Measurements from ENCODE around the gene ZBTB32.
A peak's percentile ranks its signal among the peaks of the same experiment; 100 is the strongest.

The ZBTB32 gene

DNA sequence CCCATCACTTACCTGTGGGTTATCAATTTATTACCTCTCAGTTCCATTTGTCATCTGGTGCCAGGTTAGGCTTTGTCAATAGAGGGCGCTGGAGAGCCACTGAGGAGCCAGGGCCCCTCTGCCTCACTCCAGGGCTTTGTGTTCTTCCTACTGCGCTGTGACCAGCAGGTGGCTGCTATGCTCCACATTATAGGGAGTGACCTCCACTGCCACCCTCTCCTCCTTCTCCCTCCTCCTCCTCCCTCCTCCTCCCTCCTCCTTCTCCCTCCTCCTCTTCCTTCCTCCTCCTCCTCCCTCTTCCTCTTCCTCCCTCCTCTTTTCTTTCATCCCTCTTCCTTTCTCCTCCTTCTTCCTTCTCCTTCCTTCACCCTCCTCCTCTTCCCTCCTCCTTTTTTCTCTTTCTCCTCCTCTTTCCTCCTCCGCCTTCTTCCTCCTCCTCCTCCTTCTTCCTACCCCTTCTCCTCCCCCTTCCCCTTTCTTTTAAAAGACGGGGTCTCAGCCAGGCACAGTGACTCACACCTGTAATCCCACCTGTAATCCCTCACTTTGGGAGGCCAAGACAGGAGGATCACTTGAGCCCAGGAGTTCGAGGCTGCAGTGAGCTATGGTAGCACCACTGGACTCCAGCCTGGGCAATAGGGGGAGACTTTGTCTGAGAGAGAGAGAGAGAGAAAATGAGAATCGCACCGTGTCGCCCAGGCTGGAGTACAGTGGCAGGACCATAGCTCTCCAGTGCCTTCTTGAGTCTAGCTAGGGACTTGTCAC lies 10.3 kb upstream of the ZBTB32 start:
- in situ Hi-C loops (cut with HindIII; ENCODE audit: low sequenced_read_pairs): no loop called here
- H3K4me3 ChIP-seq (ENCODE audit: low read depth, low read length): no peak overlapping the region
- TF ChIP-seq CTCF (IDR thresholded peaks at IDR 0.05; ENCODE audit: low read depth, low read length, missing control alignments): peak; percentile 99
- DNase-seq (ENCODE audit: low read depth): peak; percentile 56

DNA sequence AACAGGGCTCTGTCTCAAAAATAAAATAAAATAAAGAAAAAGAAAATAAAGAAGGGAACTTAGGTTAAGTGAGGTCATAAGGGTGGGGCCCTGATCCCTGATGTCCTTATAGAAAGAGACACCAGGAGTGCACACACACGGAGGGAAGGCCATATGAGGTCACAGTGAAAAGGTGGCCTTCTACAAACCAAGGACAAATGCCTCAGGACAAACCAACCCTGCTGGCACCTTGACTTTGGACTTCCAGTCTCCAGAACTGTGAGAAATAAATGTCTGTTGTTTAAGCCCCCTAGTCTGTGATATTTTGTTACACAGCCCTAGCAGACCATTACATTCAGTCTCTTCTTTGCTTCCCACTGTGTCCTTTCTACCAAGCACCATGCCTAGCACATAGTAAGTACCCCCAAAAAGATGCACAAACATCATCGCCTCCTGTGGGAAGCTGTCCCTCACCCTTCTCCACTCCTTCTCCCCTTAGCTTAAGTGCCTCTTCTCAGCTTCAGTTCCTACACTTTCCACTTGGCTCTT lies 8.4 kb upstream of the ZBTB32 start:
- DNase-seq (ENCODE audit: low read depth): no peak
- in situ Hi-C loops (cut with HindIII; ENCODE audit: low sequenced_read_pairs): no loop called here
- H3K4me3 ChIP-seq (ENCODE audit: low read depth, low read length): no peak overlapping the region
- TF ChIP-seq CTCF (IDR thresholded peaks at IDR 0.05; ENCODE audit: low read depth, low read length, missing control alignments): no peak

GRCh38 chr19:35696835-35697234 lies 7.5 kb upstream of the ZBTB32 start:
- TF ChIP-seq CTCF (IDR thresholded peaks at IDR 0.05; ENCODE audit: low read depth, low read length, missing control alignments): no peak
- H3K4me3 ChIP-seq (ENCODE audit: low read depth, low read length): no peak overlapping the region
- in situ Hi-C loops (cut with HindIII; ENCODE audit: low sequenced_read_pairs): no loop called here
- DNase-seq (ENCODE audit: low read depth): no peak

DNA sequence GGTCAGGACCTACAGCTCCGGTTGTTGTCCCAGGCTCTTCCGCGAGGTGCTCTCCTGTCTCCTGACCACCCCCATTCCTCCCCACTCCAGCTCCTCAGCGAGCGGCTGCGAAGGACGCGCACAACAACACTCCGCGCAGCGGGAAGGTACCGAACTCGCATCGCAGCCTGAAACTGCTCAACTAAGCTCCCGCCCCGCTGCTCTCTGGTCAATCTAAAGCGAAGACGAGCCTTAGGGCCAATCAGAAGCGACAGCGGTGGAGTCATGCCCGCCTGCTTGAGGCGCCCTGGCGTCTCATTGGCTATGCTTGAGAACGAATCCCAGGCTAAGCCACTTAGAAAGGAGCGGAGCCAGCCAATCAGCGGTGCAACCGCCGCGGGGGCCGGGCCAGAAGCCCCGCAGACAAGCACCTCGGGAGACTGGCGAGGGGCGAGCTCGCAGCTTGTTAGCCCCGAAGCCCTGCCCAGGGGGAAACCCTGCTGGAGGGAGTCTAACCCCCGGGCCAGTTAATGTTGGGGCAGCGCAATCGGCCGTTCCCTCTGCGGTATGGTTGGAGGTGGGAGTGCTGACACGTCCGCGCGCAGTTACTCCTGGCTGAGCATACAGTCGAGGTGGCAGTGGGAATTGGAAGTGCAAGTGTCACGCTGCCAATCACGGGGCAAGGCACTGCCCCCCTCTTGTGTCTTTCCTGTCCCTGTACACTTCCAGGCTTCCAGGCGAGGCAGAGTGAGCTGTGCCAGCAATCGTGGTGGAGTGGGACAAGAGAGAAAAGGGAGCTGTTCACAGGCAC lies 1.9 kb upstream of the ZBTB32 start:
- DNase-seq (ENCODE audit: low read depth): peak; percentile 95
- no peak for TF ChIP-seq CTCF (IDR thresholded peaks at IDR 0.05; ENCODE audit: low read depth, low read length, missing control alignments)
- H3K4me3 ChIP-seq (ENCODE audit: low read depth, low read length): peak overlapping the region; percentile 52
- in situ Hi-C loops (cut with HindIII; ENCODE audit: low sequenced_read_pairs): no loop called here

DNA sequence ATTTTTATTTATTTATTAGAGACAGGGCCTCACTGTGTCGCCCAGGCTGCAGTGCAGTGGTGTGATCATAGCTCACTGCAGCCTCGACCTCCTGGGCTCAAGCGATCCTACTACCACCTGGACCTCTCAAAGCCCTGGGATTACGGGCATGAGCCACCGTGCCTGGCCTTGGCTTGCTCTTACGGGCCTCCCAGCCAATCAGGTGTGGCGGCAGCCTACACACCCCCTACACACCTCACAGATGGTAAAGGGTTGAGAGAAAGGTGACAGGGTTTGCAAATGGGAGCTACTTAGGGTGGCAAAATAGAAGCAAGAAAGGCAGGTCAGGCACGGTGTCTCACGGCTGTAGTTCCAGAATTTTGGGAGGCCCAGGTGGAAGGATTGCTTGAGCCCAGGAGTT lies 1.0 kb upstream of the ZBTB32 start:
- H3K4me3 ChIP-seq (ENCODE audit: low read depth, low read length): no peak overlapping the region
- in situ Hi-C loops (cut with HindIII; ENCODE audit: low sequenced_read_pairs): no loop called here
- no peak for TF ChIP-seq CTCF (IDR thresholded peaks at IDR 0.05; ENCODE audit: low read depth, low read length, missing control alignments)
- DNase-seq (ENCODE audit: low read depth): no peak

GRCh38 chr19:35708391-35708790 lies 4.0 kb downstream of the ZBTB32 start:
- no peak for TF ChIP-seq CTCF (IDR thresholded peaks at IDR 0.05; ENCODE audit: low read depth, low read length, missing control alignments)
- in situ Hi-C loops (cut with HindIII; ENCODE audit: low sequenced_read_pairs): no loop called here
- no peak for DNase-seq (ENCODE audit: low read depth)
- H3K4me3 ChIP-seq (ENCODE audit: low read depth, low read length): no peak overlapping the region
